T-helper 1 cell treated with Interleukin-12 subunit alpha and Interleukin-12 subunit beta and Interleukin-4 antibody, amounts not matched to agents 30 μg/mL and 1 μg/mL, for 36 hours (primary cell): ENCODE results near the gene GAB2.

ENCODE experiments used
- H3K27ac Mint-ChIP-seq: one replicate; pipeline ENCODE4 v1.8.0; 2021; ENCODE audit warnings: mild to moderate bottlenecking, mixed read lengths
- H3K27me3 Mint-ChIP-seq: one replicate; pipeline ENCODE4 v1.8.0; 2021; ENCODE audit warnings: low read depth, mixed read lengths
- H3K36me3 Mint-ChIP-seq: one replicate; pipeline ENCODE4 v1.8.0; 2021; ENCODE audit warnings: low read depth, mixed read lengths
- H3K4me1 Mint-ChIP-seq: one replicate; pipeline ENCODE4 v1.8.0; 2021; ENCODE audit warnings: low read depth, mixed read lengths
- H3K4me3 Mint-ChIP-seq: one replicate; pipeline ENCODE4 v1.8.0; 2021; ENCODE audit warnings: mild to moderate bottlenecking, moderate library complexity, mixed read lengths
- H3K9me3 Mint-ChIP-seq: one replicate; pipeline ENCODE4 v1.8.0; 2021; ENCODE audit warnings: mixed read lengths

Gene GAB2

GRCh38 chr11:78354408-78355308 is 63.0 kb downstream of the GAB2 start:
- no peak overlapping the region for H3K27ac Mint-ChIP-seq
- H3K36me3 Mint-ChIP-seq, result peaks cover 26% of the 10 kb centered on the region
- H3K4me1 Mint-ChIP-seq, result peaks cover 46% of the 10 kb centered on the region
- H3K4me3 Mint-ChIP-seq, result no peak overlapping the region
- H3K27me3 Mint-ChIP-seq, result no peaks in the 10 kb centered on the region
- H3K9me3 Mint-ChIP-seq, result peaks cover 16% of the 10 kb centered on the region

GRCh38 chr11:78351979-78352841 is 65.4 kb downstream of the GAB2 start:
- Mint-ChIP-seq H3K9me3 (peaks cover 11% of the 10 kb centered on the region), H3K4me1 (peaks cover 54% of the 10 kb centered on the region), H3K36me3 (peaks cover 22% of the 10 kb centered on the region), H3K27me3 (no peaks in the 10 kb centered on the region), H3K4me3 (no peak overlapping the region), H3K27ac (no peak overlapping the region)

GRCh38 chr11:78351193-78351592 is 66.4 kb downstream of the GAB2 start:
- Mint-ChIP-seq H3K4me1 (peaks cover 54% of the 10 kb centered on the region), H3K27ac (no peak overlapping the region), H3K4me3 (no peak overlapping the region), H3K9me3 (peaks cover 5% of the 10 kb centered on the region), H3K36me3 (peaks cover 20% of the 10 kb centered on the region), H3K27me3 (peaks cover 2% of the 10 kb centered on the region)

DNA sequence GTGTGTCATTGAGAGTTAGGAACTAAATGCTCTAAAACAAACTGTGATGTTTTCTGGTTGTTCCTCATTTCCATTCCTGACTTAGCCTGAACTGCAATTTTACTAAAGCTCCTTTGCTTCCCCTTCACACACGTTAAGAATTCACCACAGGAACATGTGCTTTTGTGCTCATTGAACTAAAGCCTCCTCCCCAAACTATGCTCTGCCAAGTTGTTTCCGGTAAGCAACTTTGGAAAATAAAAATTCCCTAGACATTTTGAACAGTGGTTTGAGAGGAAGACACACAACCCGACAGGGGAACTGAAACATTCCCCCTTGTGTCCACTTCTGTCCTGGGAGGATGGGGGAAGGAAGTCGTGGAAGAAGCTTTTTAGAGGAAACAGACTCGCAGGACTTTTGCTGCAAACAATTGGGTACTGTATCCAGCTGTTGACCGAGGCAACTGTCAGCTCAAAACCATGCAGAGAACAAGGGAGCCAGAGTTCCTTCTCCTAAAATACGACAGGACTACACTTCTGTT is 66.9 kb downstream of the GAB2 start:
- H3K36me3 Mint-ChIP-seq, result peaks cover 21% of the 10 kb centered on the region
- peaks cover 59% of the 10 kb centered on the region for H3K4me1 Mint-ChIP-seq
- H3K4me3 Mint-ChIP-seq, result peak overlapping the region; percentile 62

DNA sequence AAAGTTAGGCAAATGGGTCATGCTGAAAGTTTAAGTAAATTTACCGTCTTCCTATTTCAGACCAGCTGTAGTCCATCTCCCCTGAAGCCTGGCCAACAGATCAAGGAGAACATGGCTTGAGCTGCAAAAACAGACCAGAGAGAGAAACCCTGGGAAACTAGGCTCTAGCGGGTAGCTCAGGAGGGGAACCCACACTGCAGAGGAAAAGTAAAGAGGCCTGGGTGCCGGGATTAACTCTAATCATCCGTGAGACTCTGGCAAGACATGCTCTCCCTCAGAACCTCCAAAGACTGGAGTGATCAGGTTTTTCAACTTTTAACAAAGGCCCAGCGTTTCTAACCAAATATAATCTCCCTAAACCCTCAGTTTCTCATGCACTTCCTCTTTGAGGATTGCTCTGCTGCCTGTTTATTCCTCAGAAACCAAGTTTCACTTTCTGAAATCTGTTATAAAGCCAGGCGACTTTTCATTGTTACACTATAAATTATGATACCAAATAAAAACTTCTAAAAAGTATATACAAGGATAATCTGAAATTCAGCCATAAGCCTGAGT is 67.5 kb downstream of the GAB2 start:
- Mint-ChIP-seq H3K27ac (peak overlapping the region; percentile 80), H3K9me3 (peaks cover 5% of the 10 kb centered on the region), H3K4me1 (peaks cover 61% of the 10 kb centered on the region), H3K4me3 (peak overlapping the region; percentile 62), H3K36me3 (peaks cover 18% of the 10 kb centered on the region), H3K27me3 (peaks cover 6% of the 10 kb centered on the region)

More for the DNA sequence above, 66.9 kb downstream of the GAB2 start:
- peaks cover 6% of the 10 kb centered on the region for H3K27me3 Mint-ChIP-seq
- peaks cover 7% of the 10 kb centered on the region for H3K9me3 Mint-ChIP-seq
- peak overlapping the region; percentile 80 for H3K27ac Mint-ChIP-seq

- Mint-ChIP-seq H3K27ac (no peak overlapping the region), H3K9me3 (peaks cover 4% of the 10 kb centered on the region), H3K36me3 (peaks cover 14% of the 10 kb centered on the region), H3K27me3 (peaks cover 6% of the 10 kb centered on the region), H3K4me3 (peak overlapping the region; percentile 62), H3K4me1 (peaks cover 57% of the 10 kb centered on the region)
Observed at GRCh38 chr11:78349624-78350023, 68.0 kb downstream of the GAB2 start.

DNA sequence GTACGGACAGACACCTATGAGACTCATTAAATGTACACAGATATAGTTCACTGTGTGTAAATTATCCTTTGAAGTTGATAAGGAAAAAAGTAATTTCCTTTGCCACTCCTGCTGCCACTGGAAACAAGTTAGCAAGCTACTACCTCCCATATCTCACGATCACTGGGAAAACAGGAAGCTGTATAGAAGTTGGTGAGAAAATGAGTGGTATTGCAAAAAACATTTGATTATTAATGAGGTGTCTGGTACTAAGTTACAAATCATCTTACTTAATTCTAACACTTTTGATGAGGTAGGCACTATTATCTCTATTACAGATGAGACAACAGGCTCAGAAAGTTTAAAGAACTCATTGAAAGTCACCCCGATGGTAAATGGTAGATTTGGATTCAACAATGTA is 68.5 kb downstream of the GAB2 start:
- Mint-ChIP-seq H3K27me3 (peaks cover 6% of the 10 kb centered on the region), H3K4me3 (peak overlapping the region; percentile 46), H3K9me3 (peaks cover 6% of the 10 kb centered on the region), H3K4me1 (peaks cover 55% of the 10 kb centered on the region), H3K36me3 (peaks cover 15% of the 10 kb centered on the region), H3K27ac (no peak overlapping the region)

DNA sequence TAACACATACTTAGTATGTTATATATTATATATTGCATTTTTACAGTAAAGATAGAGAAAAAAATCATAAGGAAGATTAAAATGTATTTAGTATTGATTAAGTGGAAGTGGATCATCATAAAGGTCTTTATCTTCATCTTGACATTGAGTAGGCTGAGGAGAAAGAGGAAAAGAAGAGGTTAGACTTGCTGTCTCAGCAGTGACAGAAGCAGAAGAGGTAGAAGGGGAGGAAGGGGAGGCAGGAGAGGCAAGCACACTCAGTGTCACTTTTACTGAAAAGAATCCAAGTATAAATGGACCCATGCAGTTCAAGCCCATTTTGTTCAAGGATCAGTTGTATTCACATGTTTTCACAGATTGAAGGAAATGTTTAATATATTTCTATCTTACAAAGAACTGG is 69.7 kb downstream of the GAB2 start:
- H3K4me1 Mint-ChIP-seq, result peaks cover 57% of the 10 kb centered on the region
- no peak overlapping the region for H3K27ac Mint-ChIP-seq
- peaks cover 22% of the 10 kb centered on the region for H3K36me3 Mint-ChIP-seq
- H3K4me3 Mint-ChIP-seq, result peak overlapping the region; percentile 18
- peaks cover 7% of the 10 kb centered on the region for H3K9me3 Mint-ChIP-seq
- H3K27me3 Mint-ChIP-seq, result peaks cover 6% of the 10 kb centered on the region

GRCh38 chr11:78346799-78347198 is 70.8 kb downstream of the GAB2 start:
- Mint-ChIP-seq H3K36me3 (peaks cover 32% of the 10 kb centered on the region), H3K27ac (peak overlapping the region; percentile 51), H3K4me1 (peaks cover 61% of the 10 kb centered on the region), H3K4me3 (no peak overlapping the region), H3K9me3 (peaks cover 11% of the 10 kb centered on the region), H3K27me3 (peaks cover 6% of the 10 kb centered on the region)

- Mint-ChIP-seq H3K4me3 (no peak overlapping the region), H3K9me3 (peaks cover 15% of the 10 kb centered on the region), H3K27ac (no peak overlapping the region), H3K4me1 (peaks cover 70% of the 10 kb centered on the region), H3K36me3 (peaks cover 38% of the 10 kb centered on the region), H3K27me3 (peaks cover 6% of the 10 kb centered on the region)
Observed at GRCh38 chr11:78345450-78345849, 72.2 kb downstream of the GAB2 start.

DNA sequence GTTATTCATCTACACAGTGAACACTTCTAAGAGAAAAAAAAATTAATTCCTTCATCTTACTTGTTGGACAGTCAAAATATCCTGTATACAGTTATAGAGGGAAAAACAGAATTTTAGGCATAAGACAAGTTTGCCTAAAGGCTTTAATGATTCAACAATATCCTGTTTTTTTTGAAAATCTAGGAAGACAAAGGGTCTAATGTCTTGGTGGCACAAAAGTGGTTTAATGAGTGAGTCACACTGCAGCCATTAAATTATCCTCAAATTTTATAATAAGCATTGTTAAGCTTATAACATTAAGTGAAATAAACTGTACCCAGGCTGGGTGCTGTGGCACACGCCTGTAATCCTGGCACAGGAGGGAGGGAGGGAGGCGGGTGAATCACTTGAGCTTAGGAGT is 72.9 kb downstream of the GAB2 start:
- Mint-ChIP-seq H3K27me3 (peaks cover 6% of the 10 kb centered on the region), H3K9me3 (peaks cover 15% of the 10 kb centered on the region), H3K4me3 (no peak overlapping the region), H3K27ac (no peak overlapping the region), H3K4me1 (peaks cover 71% of the 10 kb centered on the region), H3K36me3 (peaks cover 39% of the 10 kb centered on the region)

GRCh38 chr11:78344094-78344493 is 73.5 kb downstream of the GAB2 start:
- Mint-ChIP-seq H3K27me3 (peaks cover 6% of the 10 kb centered on the region), H3K36me3 (peaks cover 42% of the 10 kb centered on the region), H3K4me1 (peaks cover 73% of the 10 kb centered on the region), H3K27ac (peak overlapping the region; percentile 32), H3K9me3 (peaks cover 19% of the 10 kb centered on the region), H3K4me3 (no peak overlapping the region)

GRCh38 chr11:78343303-78343702 is 74.3 kb downstream of the GAB2 start:
- H3K4me1 Mint-ChIP-seq, result peaks cover 73% of the 10 kb centered on the region
- no peak overlapping the region for H3K27ac Mint-ChIP-seq
- peaks cover 39% of the 10 kb centered on the region for H3K36me3 Mint-ChIP-seq
- peaks cover 6% of the 10 kb centered on the region for H3K27me3 Mint-ChIP-seq
- no peak overlapping the region for H3K4me3 Mint-ChIP-seq
- H3K9me3 Mint-ChIP-seq, result peaks cover 19% of the 10 kb centered on the region

GRCh38 chr11:78341841-78342240 is 75.8 kb downstream of the GAB2 start:
- H3K4me1 Mint-ChIP-seq, result peaks cover 78% of the 10 kb centered on the region
- H3K27me3 Mint-ChIP-seq, result peaks cover 6% of the 10 kb centered on the region
- peaks cover 40% of the 10 kb centered on the region for H3K36me3 Mint-ChIP-seq
- H3K27ac Mint-ChIP-seq, result peak overlapping the region; percentile 22
- no peak overlapping the region for H3K4me3 Mint-ChIP-seq
- H3K9me3 Mint-ChIP-seq, result peaks cover 19% of the 10 kb centered on the region
